KOPT-K1 (cell line): ENCODE measurements around the gene GNPDA2.

Experiments
- H3K27ac ChIP-seq: fragments of 200-600 bp; sonication (generic); 2 replicates; pipeline ENCODE4 v1.5.1; 2016; ENCODE audit warnings: antibody characterized with exemption, mild to moderate bottlenecking, low read depth, low read length; ENCODE audit not compliant: poor library complexity, severe bottlenecking
- H3K36me3 ChIP-seq: fragments of 200-600 bp; sonication (generic); 2 replicates; pipeline ENCODE4 v1.5.1; 2017; ENCODE audit warnings: antibody characterized with exemption, mild to moderate bottlenecking, low read length, moderate library complexity; ENCODE audit not compliant: insufficient read depth
- H3K9me3 ChIP-seq: fragments of 200-600 bp; sonication (generic); 2 replicates; pipeline ENCODE4 v1.5.1; 2017; ENCODE audit warnings: antibody characterized with exemption, low read length, mild to moderate bottlenecking; ENCODE audit not compliant: insufficient read depth, poor library complexity, severe bottlenecking

Gene GNPDA2

GRCh38 chr4:44720371-44720770, 6.0 kb downstream of the GNPDA2 start:
- H3K9me3 ChIP-seq: no peaks in the 10 kb centered on the region
- H3K27ac ChIP-seq: no peak overlapping the region
- no peaks in the 10 kb centered on the region for H3K36me3 ChIP-seq

GRCh38 chr4:44716597-44716996, 9.8 kb downstream of the GNPDA2 start:
- Histone ChIP-seq H3K36me3 (0 out of 2 replicates have a peak, but pooled peaks cover 6% of the 10 kb centered on the region), H3K27ac (no peak overlapping the region), H3K9me3 (no peaks in the 10 kb centered on the region)

GRCh38 chr4:44713125-44713524, 13.2 kb downstream of the GNPDA2 start:
- H3K9me3 ChIP-seq: no peaks in the 10 kb centered on the region
- no peak overlapping the region for H3K27ac ChIP-seq
- H3K36me3 ChIP-seq: peaks cover 21% of the 10 kb centered on the region; the same call in 1 of the 2 replicates

- H3K9me3 ChIP-seq: no peaks in the 10 kb centered on the region
- H3K36me3 ChIP-seq: peaks cover 92% of the 10 kb centered on the region
- H3K27ac ChIP-seq: no peak overlapping the region
Observed at GRCh38 chr4:44704673-44705072, 21.7 kb downstream of the GNPDA2 start.

- no peaks in the 10 kb centered on the region for H3K9me3 ChIP-seq
- peaks cover 96% of the 10 kb centered on the region for H3K36me3 ChIP-seq
- H3K27ac ChIP-seq: no peak overlapping the region
Observed at GRCh38 chr4:44701037-44701436, 25.3 kb downstream of the GNPDA2 start.

GRCh38 chr4:44700427-44700826, 25.9 kb downstream of the GNPDA2 start:
- no peak overlapping the region for H3K27ac ChIP-seq
- peaks cover 96% of the 10 kb centered on the region for H3K36me3 ChIP-seq
- H3K9me3 ChIP-seq: no peaks in the 10 kb centered on the region

- Histone ChIP-seq H3K36me3 (peaks cover 90% of the 10 kb centered on the region), H3K9me3 (no peaks in the 10 kb centered on the region), H3K27ac (no peak overlapping the region)
Observed at GRCh38 chr4:44684648-44685047, 41.7 kb downstream of the GNPDA2 start.

- H3K27ac ChIP-seq: peak overlapping the region; percentile 84
- no peaks in the 10 kb centered on the region for H3K9me3 ChIP-seq
- peaks cover 35% of the 10 kb centered on the region for H3K36me3 ChIP-seq
Observed at GRCh38 chr4:44679060-44679459, 47.3 kb downstream of the GNPDA2 start.

GRCh38 chr4:44678094-44679041, 48.0 kb downstream of the GNPDA2 start, which contains the start of gene GUF1:
GUF1 (plus strand) TSS chr4:44678420; CDS start chr4:44678623, 203 bp downstream.
- peak within 1 kb of the TSS; percentile 84 for H3K27ac ChIP-seq

GRCh38 chr4:44675366-44675765, 51.0 kb downstream of the GNPDA2 start:
- Histone ChIP-seq H3K9me3 (no peaks in the 10 kb centered on the region), H3K27ac (no peak overlapping the region), H3K36me3 (no peaks in the 10 kb centered on the region)

More at GRCh38 chr4:44678094-44679041, 48.0 kb downstream of the GNPDA2 start, which contains the start of gene GUF1:
- H3K36me3 ChIP-seq: peaks cover 28% of the 10 kb centered on the region
- H3K9me3 ChIP-seq: no peaks in the 10 kb centered on the region

GRCh38 chr4:44674471-44674870, 51.9 kb downstream of the GNPDA2 start:
- H3K9me3 ChIP-seq: no peaks in the 10 kb centered on the region
- no peaks in the 10 kb centered on the region for H3K36me3 ChIP-seq
- H3K27ac ChIP-seq: no peak overlapping the region

GRCh38 chr4:44671636-44672035, 54.7 kb downstream of the GNPDA2 start:
- Histone ChIP-seq H3K36me3 (no peaks in the 10 kb centered on the region), H3K27ac (no peak overlapping the region), H3K9me3 (no peaks in the 10 kb centered on the region)

- Histone ChIP-seq H3K27ac (no peak overlapping the region), H3K9me3 (no peaks in the 10 kb centered on the region), H3K36me3 (no peaks in the 10 kb centered on the region)
Observed at GRCh38 chr4:44670506-44671199, 55.7 kb downstream of the GNPDA2 start.

GRCh38 chr4:44668526-44668925, 57.8 kb downstream of the GNPDA2 start:
- H3K36me3 ChIP-seq: no peaks in the 10 kb centered on the region
- H3K27ac ChIP-seq: no peak overlapping the region
- no peaks in the 10 kb centered on the region for H3K9me3 ChIP-seq

- Histone ChIP-seq H3K9me3 (no peaks in the 10 kb centered on the region), H3K36me3 (no peaks in the 10 kb centered on the region), H3K27ac (no peak overlapping the region)
Observed at GRCh38 chr4:44663539-44664263, 62.7 kb downstream of the GNPDA2 start.
